Activated T-cell treated with anti-CD3 and anti-CD28 coated beads for 4 hours (primary cell): Measurements from ENCODE around the gene C11orf65.

Experiments
- DNase-seq: peaks from one replicate; pipeline ENCODE4 v3.0.0-alpha.2; 2020

The C11orf65 gene

DNA sequence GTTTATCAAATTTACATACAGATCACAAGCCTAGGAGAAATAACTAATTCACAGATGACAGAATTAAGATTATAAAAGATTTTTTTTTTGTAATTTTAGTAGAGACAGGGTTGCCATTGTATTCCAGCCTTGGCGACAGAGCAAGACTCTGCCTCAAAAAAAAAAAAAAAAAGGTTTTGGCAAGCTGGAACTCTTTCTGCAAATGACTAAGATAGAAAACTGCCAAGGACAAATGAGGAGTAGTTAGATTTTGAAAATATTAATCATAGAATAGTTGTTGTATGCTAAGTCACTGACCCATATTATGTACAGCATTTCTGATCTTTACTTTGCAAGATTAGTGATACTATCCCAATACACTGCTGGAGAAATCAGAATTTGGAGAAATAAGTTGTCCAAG, 99.2 kb downstream of the C11orf65 start:
- DNase-seq: no peak

DNA sequence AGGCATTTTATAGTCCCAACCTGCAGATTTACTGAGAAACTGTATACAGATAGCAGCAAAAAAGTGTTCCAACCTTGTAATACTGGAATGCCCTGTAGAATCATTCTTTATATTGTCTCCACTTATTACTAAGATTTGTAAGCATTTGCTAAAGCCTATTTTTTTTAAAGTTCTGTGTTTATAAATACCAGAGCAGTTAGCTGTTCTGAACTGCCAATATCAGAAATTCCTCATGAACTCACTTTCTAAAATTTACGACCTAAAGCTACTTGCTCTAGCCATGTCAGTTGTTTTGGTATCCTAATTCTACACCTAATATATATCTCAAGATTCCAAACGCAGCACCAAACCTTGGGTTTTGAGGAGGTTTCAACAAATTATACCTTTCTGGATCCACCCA, 103.2 kb downstream of the C11orf65 start:
- no peak for DNase-seq

DNA sequence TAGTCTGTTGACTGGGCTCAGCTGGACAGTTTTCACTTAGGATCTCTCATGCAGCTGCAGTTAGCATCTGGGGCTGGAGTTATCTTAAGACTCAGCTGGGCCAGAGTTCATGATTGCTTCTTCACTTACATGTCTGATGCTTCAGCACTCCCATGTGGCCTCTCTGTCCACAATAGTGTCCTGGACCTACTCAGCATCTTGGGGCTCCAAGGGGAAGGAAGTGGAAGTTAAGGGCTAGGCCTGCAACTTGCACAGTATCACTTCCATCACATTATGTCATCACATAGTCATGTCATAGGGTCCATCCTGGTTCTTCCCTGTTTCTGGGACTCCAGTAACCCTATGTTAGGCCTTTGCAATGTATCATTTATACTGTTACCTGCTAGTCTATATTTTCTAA, 115.9 kb downstream of the C11orf65 start:
- no peak for DNase-seq

DNA sequence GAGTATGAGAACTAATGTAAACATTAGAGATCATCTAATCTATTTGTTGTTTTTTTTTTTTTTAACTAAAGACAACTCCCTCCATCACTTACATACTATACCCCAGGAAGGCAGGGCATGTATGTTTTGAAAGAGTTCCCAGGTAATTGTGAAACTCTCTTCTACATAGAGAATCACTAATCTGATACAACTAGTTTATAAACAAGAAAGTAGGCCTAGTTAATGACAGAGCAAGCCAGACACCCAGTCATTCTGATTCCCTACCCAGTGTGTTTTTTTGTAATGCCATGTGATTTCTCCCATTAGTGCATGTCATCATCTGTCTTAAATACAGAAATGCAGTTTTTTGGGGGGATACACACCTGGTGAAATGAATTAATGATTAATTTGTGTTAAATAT, 120.9 kb downstream of the C11orf65 start:
- no peak for DNase-seq

DNA sequence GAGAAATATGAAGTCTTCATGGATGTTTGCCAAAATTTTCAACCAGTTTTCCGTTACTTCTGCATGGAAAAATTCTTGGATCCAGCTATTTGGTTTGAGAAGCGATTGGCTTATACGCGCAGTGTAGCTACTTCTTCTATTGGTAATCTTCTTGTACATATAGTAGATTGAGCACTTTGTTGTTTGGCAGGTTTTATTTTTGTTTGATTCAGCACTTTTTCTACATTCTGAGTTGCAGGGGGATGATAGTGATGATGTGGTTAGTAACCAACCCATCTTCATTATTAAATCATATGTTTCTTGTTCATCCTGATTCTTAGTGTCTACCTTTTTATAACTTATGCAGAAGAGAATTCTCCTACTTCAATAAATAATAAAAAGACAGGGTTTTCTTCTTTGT, 121.6 kb downstream of the C11orf65 start:
- no peak for DNase-seq

DNA sequence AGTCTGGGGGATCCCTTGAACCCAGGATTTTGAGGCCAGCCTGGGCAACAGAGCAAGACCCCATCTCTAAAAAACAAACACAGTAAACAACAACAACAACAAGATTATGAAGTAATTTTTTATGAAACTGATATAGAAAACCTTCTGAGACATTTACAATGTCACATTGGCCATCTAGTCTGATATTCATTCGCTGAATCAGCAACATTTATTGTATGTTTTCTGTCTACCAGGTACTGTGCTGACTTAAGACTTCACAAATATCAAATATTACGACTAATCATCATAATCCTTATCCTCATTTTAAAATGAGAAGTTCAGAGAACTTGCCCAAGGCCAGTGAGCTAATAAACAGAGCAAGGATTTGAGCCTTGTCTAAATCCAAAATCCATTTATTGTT, 123.6 kb downstream of the C11orf65 start:
- no peak for DNase-seq

DNA sequence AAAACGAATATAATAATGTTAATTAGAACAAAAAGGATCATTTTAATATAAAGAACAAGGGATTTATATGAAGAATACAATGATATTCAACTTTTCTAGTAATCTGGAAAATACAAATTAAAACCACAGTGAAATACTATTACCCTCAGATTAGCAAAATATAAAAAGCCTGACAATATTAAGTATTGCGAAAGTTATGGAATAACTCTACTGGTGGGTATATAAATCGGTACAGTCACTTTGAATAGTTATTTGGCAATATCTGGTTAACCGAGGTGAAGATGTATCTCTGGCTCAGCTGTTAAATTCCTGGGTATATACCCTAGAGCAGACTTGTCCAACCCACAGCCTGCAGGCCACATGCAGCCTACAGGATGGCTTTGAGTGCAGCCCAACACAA, 125.7 kb downstream of the C11orf65 start:
- no peak for DNase-seq

DNA sequence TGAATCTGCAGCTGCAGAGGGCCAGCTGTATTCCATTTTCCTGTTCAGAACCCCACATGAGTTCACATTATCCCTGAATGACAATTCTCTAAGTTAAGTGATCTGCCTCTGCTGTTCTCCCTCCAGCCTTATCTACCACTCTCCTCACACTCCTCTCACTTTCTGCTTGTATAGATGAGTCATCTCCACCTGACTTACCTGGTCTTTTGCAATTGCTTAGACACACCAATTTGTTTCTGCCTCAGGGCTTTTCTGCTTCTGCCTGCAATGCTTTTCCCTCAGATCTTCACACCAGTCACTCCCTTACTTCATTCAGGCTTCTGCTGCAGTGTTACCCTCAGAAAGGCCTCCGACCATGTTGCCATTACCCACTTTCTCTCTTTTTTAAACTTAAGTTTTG, 126.4 kb downstream of the C11orf65 start:
- no peak for DNase-seq

DNA sequence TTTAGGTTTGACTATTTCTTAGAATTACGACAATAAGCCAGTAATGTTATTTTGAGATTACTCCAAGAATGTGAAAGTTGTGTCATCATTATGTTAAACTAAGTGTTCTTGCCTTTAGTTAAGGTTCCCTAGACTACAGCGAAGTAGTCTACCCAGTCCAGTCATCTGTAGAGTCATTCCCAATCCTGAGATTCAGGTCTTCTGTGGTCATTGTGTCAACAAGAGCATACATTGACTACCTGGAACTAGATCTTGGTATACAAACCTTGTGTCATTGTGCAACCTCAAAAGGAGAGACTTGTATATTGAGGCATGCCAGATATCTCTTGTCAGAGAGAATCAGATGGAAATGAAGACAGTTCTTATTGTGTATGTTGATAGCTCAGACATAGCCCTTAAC, 128.6 kb downstream of the C11orf65 start:
- no peak for DNase-seq

DNA sequence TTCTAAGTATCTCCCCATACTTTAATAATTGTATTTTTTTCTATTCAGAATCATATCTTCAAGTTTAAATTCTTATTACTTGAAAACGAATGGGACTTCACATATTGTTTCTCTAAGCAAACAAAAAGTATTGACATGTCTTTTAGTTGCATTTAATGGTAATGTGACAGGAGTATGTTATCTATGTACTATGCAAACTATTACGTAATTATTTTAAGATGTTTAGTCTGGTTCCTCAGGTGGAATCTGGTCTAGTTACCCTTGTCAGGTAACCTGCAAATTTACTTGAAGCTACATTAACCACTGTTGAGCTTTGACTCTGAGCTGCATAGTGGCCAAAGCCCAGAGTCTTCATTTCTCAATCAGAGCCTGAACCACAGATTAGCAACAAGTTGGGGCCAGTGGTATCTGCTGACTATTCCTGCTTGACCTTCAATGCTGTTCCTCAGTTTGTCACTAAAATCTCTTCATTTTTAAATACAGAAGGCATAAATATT, 133.9 kb downstream of the C11orf65 start:
- DNase-seq: no peak
